HAP-1 (cell line): Measurements from ENCODE around the gene CS.
"Not testable (repeated sequence)": the region's sequence is repeated elsewhere in the genome, so short reads cannot be mapped to it uniquely, and the experiment has no call there.

Experiments used
- DNase-seq, 2 experiments: peaks; one replicate each; pipeline ENCODE4 v3.0.0-alpha.2; 2016 to 2020; ENCODE audit warnings: low spot score in 2 of 2
- H3K27me3 ChIP-seq: fragments of 250-450 bp; sonication (Bioruptor Pico); 2 replicates; pipeline ENCODE4 v1.5.1; 2020; ENCODE audit warnings: low read depth, mild to moderate bottlenecking, moderate library complexity
- H3K36me3 ChIP-seq: fragments of 250-450 bp; sonication (Bioruptor Pico); replicated peaks from 2 replicates; pipeline ENCODE4 v1.5.1; 2020; ENCODE audit warnings: mild to moderate bottlenecking
- H3K4me1 ChIP-seq: fragments of 250-450 bp; sonication (Bioruptor Pico); 2 replicates; pipeline ENCODE4 v1.5.1; 2020; ENCODE audit warnings: mild to moderate bottlenecking
- H3K4me3 ChIP-seq: fragments of 250-450 bp; sonication (Bioruptor Pico); 2 replicates; pipeline ENCODE4 v1.5.1; 2020; ENCODE audit warnings: mild to moderate bottlenecking, moderate library complexity
- H3K9me3 ChIP-seq: fragments of 250-450 bp; sonication (Bioruptor Pico); 2 replicates; pipeline ENCODE4 v1.5.1; 2020; ENCODE audit warnings: mild to moderate bottlenecking, moderate library complexity
- in situ Hi-C: fragments of 300-500 bp; cut with MboI; formaldehyde crosslinking; loops from 3 replicates; pipeline ENCODE4 v1.14.3; 2020; ENCODE audit warnings: low sequenced_read_pairs, inconsistent platforms, mixed read lengths

Gene CS

DNA sequence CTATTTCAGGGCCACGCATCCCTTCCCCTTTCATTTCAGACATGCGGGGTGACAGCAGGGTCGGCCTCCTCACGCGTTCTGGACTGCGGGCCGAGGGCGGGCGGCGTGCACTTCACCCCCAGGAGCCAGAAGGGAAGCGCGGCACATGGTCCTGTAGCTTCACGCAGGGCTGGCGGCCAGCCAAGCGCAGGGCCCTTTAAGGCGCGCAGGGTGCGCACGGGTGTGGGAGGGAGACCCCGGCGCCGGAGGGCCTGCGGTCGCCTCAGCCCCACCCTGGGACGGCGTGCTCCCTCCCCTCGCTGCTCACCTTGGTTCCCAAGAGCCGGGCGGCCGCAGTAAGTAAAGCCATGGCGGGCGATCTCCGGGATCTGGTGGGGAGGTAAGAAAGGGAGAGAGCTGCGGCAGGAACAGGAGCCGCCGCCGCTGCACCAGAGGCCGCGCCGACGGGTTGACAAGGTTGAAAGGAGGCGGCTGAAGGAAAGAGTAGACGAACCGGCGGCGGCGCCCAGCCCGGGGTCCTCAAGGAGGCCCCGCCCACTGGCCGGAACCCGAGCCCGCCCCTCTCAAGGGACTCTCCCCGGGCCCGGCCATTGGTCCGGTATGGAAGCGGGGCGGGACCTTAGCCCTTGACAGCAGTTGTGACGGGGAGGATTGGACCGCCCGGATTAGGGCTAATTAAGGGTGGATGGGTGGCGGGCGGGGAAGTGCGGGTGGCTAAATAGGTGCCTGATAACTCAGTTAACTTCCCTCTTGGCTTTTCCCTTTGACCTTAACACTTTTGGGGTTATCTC is at the start of gene CS:
TSS of gene CS (minus strand) at position 478 of the 791 bp plus-strand sequence. CDS start at position 349, 129 bp downstream.
- Histone ChIP-seq H3K4me3 (peak within 1 kb of the TSS; percentile 97), H3K27me3 (no peaks in the 10 kb centered on the region), H3K9me3 (no peaks in the 10 kb centered on the region), H3K4me1 (peaks cover 31% of the 10 kb centered on the region), H3K36me3 (peaks cover 58% of the 10 kb centered on the region)
- DNase-seq, result peak; percentile 97 to 99
- in situ Hi-C loops, result loop anchor here (25.0 kb wide), 1 partner anchor 312 kb away; no protein-coding TSS in a partner anchor

DNA sequence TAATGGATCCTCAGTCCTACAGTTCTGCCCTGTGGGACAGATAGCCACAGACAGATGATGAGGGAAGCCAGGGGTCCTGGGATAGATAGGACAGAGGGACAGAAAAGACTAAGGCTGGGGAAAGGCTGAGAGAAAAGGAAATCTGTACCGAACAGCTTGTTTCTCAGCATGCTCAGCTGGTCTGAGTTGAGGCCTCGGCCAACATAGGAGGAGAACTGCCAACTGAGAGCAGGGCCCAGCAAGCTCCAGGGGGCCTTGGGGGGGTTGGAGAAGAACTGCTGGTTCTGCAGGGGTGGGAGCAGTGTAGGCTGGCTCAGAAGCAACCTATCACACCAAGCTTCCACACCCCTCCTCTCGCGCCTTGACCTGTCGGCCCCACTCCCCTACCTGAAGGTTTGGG is 48.6 kb upstream of the CS start:
- in situ Hi-C loops, result no loop called here
- Histone ChIP-seq H3K27me3 (no peaks in the 10 kb centered on the region), H3K4me3 (no peak overlapping the region), H3K4me1 (no peaks in the 10 kb centered on the region), H3K9me3 (no peaks in the 10 kb centered on the region), H3K36me3 (peaks cover 54% of the 10 kb centered on the region)
- DNase-seq, result no peak

DNA sequence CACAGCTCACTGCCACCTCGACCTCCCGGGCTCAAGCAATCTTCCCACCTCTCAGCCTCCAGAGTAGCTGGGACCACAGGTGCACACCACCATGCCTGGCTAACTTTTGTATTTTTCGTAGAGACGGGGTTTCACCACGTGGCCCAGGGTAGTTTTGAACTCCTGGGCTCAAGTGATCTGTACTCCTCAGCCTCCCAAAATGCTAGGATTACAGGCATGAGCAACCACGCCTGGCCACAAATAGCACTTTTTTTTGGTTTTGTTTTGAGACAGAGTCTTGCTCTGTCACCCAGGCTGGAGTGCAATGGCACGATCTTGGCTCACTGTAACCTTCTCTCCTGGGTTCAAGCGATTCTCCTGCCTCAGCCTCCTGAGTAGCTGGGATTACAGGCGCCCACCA is 47.1 kb upstream of the CS start:
- H3K9me3 ChIP-seq, H3K4me3 ChIP-seq, H3K4me1 ChIP-seq, in situ Hi-C loops, DNase-seq, H3K27me3 ChIP-seq: not testable (repeated sequence)
- peaks cover 49% of the 10 kb centered on the region for H3K36me3 ChIP-seq

DNA sequence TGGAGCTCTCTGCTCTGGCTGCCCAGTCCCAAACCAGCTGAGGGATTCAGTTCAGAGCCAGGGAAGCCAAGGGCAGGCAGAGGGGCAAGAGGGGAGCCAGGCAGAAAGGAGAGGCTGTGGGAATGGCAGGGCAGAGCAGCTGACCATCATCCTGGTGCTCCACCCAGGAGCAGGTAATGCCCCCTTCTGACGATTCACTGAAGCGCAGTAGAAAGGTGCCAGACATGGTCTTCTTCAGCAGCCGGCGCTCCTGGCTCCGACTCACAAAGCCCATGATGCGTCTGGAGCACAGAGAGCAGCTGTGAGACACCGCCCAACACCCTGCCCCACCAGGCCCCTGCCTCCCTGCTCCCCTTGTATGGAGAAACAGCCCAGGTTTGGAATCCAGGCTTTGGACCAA is 46.5 kb upstream of the CS start:
- H3K9me3 ChIP-seq, result no peaks in the 10 kb centered on the region
- no peak overlapping the region for H3K4me3 ChIP-seq
- DNase-seq, result peak in 1 of 2 experiments; percentile 20
- in situ Hi-C loops, result no loop called here
- H3K4me1 ChIP-seq, result no peaks in the 10 kb centered on the region
- H3K36me3 ChIP-seq, result peaks cover 49% of the 10 kb centered on the region
- no peaks in the 10 kb centered on the region for H3K27me3 ChIP-seq

DNA sequence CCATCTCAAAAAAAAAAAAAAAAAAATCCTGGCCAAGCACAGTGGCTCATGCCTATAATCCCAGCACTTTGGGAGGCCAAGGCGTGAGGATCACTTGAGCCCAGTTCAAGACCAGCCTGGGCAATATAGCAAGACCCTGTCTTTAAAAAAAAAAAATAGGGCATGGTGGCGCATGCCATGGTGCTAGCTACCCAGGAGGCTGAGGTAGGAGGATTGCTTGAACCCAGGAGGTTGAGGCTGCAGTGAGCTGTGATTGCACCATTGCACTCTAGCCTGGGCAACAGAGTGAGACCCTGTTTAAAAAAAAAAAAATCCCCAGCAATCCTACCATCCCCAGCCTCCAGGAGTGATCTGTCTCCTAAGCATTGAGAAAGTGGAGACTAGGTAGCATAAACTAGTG is 42.2 kb upstream of the CS start:
- H3K4me3 ChIP-seq, H3K4me1 ChIP-seq, H3K27me3 ChIP-seq, DNase-seq, in situ Hi-C loops, H3K9me3 ChIP-seq: not testable (repeated sequence)
- H3K36me3 ChIP-seq, result peaks cover 22% of the 10 kb centered on the region

DNA sequence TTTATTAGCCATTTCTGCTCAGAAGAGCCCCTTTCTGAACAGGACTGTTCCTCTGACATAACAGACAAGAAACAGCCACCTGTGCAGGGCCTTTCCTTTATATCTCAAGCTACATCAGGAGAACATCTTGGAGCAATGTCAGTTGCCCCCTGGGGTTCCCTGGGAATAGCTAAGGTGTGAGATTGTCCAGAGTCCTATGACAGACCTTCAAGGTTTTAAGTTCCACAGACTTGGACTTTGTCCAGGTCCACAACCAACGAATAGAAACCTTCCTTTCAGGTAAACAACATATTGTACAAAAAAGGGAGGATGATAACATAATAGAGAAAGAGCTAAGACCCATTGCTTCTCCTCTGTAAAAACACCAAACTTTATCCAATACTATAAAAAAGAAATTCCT is 41.5 kb upstream of the CS start:
- peaks cover 22% of the 10 kb centered on the region for H3K36me3 ChIP-seq
- no peak for DNase-seq
- no peaks in the 10 kb centered on the region for H3K27me3 ChIP-seq
- no peaks in the 10 kb centered on the region for H3K4me1 ChIP-seq
- no peaks in the 10 kb centered on the region for H3K9me3 ChIP-seq
- in situ Hi-C loops, result no loop called here
- no peak overlapping the region for H3K4me3 ChIP-seq

DNA sequence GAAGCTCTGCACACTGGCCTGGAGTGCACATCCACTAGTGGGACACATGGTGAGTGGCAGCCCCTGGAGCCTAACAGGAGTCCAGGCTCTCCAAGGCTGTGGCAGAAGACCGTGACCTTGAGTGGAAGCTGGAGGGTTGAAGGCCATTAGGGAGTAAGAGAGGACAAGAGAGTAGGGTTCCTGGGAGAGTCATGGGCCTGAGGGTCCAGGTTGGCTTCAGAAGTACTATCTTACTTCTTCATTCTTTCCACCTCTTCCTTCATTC is 39.0 kb upstream of the CS start:
- Histone ChIP-seq H3K36me3 (peaks cover 10% of the 10 kb centered on the region), H3K4me1 (peaks cover 3% of the 10 kb centered on the region), H3K27me3 (no peaks in the 10 kb centered on the region), H3K9me3 (no peaks in the 10 kb centered on the region), H3K4me3 (no peak overlapping the region)
- in situ Hi-C loops, result no loop called here
- no peak for DNase-seq

DNA sequence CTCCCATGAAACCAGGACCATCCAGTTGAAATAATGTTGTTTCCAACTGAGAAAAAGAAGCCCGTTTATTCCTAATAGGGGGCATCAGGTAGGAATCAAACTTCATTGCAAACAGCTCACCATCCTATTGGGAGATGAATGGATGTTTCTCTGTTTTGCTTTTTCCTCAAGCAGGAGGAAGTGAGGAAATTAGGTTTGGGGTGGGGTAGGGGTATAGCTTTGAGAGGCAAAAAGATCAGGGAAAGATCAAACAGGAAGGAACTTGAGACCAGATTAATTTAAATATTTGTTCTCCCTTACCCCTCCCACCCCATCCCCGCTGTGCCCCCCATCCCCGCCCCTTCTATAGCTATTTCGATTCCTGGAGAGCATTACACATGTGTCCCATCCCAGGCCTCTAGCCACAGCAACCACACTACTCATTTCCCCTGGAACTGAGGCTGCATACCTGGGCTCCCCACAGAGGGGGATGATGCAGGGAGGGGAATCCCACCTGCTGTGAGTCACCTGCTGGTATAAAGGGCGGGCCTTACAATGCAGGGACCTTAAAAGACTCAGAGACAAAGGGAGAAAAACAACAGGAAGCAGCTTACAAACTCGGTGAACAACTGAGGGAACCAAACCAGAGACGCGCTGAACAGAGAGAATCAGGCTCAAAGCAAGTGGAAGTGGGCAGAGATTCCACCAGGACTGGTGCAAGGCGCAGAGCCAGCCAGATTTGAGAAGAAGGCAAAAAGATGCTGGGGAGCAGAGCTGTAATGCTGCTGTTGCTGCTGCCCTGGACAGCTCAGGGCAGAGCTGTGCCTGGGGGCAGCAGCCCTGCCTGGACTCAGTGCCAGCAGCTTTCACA is 38.4 kb upstream of the CS start, which contains the start of gene IL23A:
TSS of gene IL23A (plus strand) at position 577 of the 850 bp plus-strand sequence. CDS start at position 738, 161 bp downstream.
- Histone ChIP-seq H3K4me1 (peaks cover 3% of the 10 kb centered on the region), H3K27me3 (no peaks in the 10 kb centered on the region), H3K4me3 (no peak within 1 kb of the TSS), H3K9me3 (no peaks in the 10 kb centered on the region), H3K36me3 (peaks cover 4% of the 10 kb centered on the region)
- in situ Hi-C loops, result no loop called here
- DNase-seq, result no peak

DNA sequence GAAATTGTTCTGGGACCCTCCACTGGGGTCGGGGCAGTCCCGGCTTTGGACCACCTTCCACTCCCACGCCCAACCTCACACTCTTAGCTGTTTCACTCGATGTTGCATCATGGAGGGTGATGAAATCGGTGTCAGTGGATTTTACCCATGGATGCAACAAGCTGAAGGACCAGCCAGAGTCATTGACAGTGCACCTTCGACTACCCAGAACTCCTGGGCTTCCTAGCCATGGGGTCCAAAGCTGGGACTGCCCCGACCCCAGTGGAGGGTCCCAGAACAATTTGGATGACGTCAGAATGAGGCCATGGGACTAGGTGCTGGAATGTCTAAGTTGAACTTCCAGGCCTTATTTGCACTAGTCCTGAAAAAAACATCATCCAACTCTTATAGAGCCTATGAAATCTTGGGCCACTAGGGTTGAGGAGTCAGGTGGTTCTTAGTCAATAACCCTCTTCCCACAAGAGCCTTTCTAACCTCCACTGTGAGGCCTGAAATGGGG is 37.7 kb upstream of the CS start:
- in situ Hi-C loops, result no loop called here
- no peak for DNase-seq
- 0 out of 2 replicates have a peak, but pooled peaks cover 3% of the 10 kb centered on the region for H3K36me3 ChIP-seq
- H3K4me1 ChIP-seq, result peaks cover 9% of the 10 kb centered on the region
- no peaks in the 10 kb centered on the region for H3K27me3 ChIP-seq
- H3K9me3 ChIP-seq, result no peaks in the 10 kb centered on the region
- no peak overlapping the region for H3K4me3 ChIP-seq

DNA sequence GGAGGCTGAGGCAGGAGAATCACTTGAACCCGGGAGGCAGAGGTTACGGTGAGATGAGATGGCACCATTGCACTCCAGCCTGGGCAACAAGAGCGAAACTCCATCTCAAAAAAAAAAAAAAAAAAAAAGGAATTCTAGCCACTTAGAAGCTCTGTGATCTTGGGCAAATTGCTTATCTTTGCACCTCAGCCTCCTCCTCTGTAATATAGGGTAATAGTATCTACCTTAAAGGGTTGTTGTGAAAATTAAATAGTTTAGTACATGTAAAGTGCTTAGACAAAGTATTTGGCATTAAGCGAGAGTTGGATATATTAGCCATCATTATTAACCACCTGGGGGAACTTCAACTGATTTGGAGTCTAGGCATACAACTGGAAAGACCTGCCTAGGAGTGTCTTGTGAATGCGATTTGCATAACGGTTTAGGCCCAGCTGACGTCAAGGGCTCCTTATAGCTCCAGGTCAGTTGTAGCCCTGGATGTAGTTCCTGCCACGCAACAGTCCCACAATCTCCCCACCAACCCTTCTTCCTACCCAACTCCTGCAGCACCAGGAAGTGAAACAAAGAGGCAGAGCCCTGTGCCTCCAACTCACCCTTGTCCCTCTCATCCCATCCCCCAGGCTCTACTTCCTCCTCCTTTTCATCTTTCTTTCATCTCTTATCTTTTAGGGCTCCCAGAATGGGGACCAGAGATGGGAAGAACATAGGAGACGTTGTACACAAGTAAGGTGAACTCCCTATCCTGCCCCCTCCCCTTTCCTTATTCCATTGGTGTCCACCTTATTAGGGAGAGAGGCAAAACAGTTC is 36.4 kb upstream of the CS start:
- no peak overlapping the region for H3K4me3 ChIP-seq
- DNase-seq, result no peak
- in situ Hi-C loops, result no loop called here

DNA sequence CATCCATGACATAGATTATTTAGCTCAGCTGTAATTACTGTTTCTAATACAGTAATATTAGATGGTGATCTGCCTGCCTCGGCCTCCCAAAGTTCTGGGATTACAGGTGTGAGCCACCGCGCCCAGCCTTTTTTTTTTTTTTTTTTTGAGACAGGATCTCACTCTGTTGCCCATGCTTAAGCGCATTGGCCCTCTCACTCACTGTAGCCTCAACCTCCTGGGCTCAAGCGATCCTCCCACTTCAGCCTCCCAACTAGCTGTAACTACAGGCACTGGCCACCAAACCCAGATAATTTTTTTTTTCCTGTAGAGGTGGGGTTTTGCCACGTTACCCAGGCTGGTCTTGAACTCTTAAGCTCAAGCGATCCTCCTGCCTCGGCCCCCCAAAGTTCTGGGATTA is 35.4 kb upstream of the CS start:
- H3K4me1 ChIP-seq, result peaks cover 10% of the 10 kb centered on the region
- H3K9me3 ChIP-seq, DNase-seq, H3K36me3 ChIP-seq, in situ Hi-C loops, H3K27me3 ChIP-seq, H3K4me3 ChIP-seq: not testable (repeated sequence)

More for the DNA sequence above, 36.4 kb upstream of the CS start:
- no peaks in the 10 kb centered on the region for H3K27me3 ChIP-seq
- peaks cover 10% of the 10 kb centered on the region for H3K4me1 ChIP-seq
- H3K9me3 ChIP-seq, result no peaks in the 10 kb centered on the region
- H3K36me3 ChIP-seq, result 0 out of 2 replicates have a peak, but pooled peaks cover 3% of the 10 kb centered on the region

DNA sequence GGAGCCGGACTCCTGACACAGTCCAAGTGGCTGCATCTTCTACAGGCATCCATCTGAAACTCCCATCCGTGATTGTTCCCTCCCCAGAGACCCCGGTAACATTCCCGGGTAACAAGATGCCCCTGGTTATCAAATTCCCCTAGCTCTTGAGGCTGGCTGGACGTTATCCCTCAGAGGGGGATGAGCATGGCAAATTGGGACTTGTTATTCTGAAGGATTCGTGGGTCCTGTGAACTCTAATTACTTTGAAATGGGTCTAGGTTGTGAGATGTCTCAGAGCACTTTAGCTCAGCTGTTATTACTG is 34.3 kb upstream of the CS start:
- DNase-seq, result no peak
- Histone ChIP-seq H3K27me3 (no peaks in the 10 kb centered on the region), H3K36me3 (no peaks in the 10 kb centered on the region), H3K4me1 (peaks cover 10% of the 10 kb centered on the region), H3K9me3 (no peaks in the 10 kb centered on the region), H3K4me3 (peak overlapping the region; percentile 44)
- in situ Hi-C loops, result no loop called here

DNA sequence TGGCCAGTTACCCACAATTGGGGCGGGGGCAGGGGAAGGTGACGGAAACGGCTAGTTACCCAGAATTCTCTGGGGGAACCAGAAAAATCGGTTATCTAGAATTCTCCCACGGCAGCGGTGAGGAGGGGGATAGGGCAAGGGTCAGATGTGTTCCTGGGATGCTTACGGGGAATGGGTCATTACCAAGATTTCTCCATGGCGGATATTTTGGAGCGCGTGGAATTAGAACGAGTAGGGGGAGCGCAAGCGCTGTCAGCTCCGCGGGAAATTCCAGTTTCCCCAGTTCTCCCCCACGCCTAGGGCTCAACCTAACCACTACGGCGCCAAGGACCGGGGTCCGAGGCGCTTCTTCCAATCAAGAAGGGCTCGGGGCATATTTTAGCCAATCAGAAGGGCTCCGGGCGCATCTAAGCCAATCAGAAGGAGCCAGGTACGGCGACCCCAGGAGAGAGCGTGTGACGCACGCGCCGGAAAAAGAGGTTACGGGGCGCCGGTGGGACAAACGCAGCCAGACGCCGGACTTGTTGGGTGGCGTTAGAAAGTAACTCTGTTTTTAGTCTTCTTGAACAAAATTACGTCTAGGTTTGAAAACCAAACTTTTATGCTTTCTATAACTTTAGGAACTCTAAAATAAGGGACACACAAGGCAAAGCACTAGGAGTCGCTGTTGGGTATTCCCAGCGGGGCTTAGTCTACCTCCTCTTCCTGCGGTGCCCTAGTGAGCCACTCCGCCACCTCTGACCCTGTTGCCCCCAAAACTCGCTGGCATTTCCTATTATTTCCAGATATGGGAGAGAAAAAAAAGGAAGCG is 33.8 kb upstream of the CS start, which contains the start of gene PAN2:
TSS of gene PAN2 (minus strand) at position 322 of the 811 bp plus-strand sequence. CDS start 906 bp downstream, outside the sequence.
- Histone ChIP-seq H3K27me3 (no peaks in the 10 kb centered on the region), H3K4me1 (peaks cover 10% of the 10 kb centered on the region), H3K4me3 (peak within 1 kb of the TSS; percentile 44), H3K9me3 (no peaks in the 10 kb centered on the region), H3K36me3 (no peaks in the 10 kb centered on the region)
- in situ Hi-C loops, result no loop called here
- peak; percentile 96 for DNase-seq
